GM13976 (cell line): Measurements from ENCODE around the gene WIZ.

Source experiments
- DNase-seq: peaks from one replicate; pipeline ENCODE4 v3.0.0; 2012; ENCODE audit warnings: low spot score
- in situ Hi-C: fragments of 300-500 bp; cut with MboI; formaldehyde crosslinking; loops from one replicate; pipeline ENCODE4 v1.12.0; 2022; ENCODE audit warnings: low sequenced_read_pairs, mixed read lengths, inconsistent platforms; ENCODE audit not compliant: unreplicated experiment
- TF ChIP-seq, protein P1 (sequence below): IDR thresholded peaks from 2 replicates; pipeline ENCODE4 v1.5.1; 2012; ENCODE audit warnings: borderline replicate concordance, mild to moderate bottlenecking; ENCODE audit not compliant: insufficient read depth; ENCODE audit errors: extremely low read depth, missing control alignments, control extremely low read depth

The WIZ gene

DNA sequence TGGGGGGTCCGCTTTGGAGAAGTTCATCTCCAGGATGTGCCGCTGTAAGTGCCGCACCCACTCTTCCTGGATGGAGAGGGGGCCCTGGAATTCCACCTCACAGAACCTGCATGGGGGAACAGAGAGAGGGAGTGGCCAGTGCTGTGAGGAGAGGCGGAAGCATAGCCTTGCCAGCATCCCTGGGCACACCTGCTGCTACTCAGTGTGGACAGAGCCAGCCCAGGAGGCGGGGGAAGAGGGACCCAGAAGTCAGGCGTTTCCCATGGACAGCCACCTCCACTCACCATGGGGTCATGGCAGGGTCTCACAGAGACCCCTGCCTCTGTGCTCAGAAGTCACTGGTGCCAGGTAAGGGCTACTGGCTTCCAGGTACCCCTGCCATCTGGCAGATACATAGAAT is 26.6 kb downstream of the WIZ start:
- TF ChIP-seq, protein P1, sequence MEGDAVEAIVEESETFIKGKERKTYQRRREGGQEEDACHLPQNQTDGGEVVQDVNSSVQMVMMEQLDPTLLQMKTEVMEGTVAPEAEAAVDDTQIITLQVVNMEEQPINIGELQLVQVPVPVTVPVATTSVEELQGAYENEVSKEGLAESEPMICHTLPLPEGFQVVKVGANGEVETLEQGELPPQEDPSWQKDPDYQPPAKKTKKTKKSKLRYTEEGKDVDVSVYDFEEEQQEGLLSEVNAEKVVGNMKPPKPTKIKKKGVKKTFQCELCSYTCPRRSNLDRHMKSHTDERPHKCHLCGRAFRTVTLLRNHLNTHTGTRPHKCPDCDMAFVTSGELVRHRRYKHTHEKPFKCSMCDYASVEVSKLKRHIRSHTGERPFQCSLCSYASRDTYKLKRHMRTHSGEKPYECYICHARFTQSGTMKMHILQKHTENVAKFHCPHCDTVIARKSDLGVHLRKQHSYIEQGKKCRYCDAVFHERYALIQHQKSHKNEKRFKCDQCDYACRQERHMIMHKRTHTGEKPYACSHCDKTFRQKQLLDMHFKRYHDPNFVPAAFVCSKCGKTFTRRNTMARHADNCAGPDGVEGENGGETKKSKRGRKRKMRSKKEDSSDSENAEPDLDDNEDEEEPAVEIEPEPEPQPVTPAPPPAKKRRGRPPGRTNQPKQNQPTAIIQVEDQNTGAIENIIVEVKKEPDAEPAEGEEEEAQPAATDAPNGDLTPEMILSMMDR = no peak
- no peak for DNase-seq
- in situ Hi-C loops = no loop called here

DNA sequence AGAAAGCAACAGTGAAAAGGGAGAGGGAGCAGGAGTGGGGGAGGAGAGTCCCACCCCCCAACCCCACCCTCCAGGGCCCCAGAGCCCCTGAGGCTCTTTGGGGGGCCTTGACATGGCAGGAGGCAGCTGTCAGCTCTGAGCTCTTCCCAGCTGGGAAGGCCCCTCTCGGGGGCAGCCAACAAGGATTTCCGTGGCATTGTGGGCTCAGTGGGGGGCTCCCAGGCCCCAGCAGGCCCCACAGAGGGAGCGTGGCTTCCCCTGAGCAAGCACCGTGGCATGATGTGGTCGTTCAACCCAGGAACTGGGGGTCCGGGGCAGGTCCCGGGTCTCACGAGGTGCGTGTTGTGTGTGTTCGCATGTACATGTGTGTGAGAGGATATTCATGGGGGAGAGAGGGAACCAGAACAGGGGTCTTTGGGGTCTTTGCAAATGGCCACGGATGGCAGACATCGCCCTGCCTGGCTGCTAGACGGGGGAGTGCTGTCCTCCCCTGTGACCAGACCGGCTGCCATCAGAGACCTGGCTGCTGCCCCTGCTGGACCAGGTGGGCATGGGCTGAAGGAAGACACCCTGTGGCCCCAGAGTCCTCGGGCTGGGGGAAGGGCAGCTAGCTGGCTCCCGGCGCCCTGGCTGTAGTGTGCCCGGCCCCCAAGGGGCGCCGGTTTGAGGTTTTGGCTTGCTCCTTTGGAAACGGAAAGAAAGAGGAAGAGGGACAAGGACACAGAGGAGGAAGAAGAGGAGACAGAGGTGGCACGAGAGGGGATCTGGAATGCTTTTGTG is 27.3 kb downstream of the WIZ start:
- DNase-seq = no peak
- in situ Hi-C loops = no loop called here
- TF ChIP-seq, protein P1 = no peak

DNA sequence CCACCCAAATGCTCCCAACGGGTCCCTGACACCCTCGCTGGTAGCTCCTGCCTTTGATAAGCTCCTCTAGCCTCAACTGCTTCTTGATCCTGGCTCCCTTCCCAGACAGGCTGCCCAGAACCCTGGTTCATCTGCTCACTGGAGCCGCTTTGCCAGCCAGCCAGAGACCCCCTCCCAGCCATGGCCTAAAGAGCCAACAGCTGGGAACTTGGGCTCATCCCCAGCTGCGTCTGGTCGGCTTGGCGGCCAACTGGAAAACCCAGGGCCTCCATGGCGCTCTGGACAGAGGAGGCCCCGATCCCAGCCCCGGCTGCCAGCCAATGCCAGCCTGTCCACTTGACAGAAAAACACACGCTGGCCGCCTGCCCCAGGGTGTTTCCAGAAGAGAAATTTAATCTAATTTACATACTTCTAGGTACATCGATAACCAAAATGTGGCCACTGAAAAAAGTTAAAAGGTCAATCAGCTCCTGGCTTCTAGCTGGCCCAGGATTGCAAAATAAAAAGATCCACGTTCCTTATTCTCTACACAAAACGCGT is 28.0 kb downstream of the WIZ start:
- DNase-seq = no peak
- in situ Hi-C loops = no loop called here
- TF ChIP-seq, protein P1 = no peak

DNA sequence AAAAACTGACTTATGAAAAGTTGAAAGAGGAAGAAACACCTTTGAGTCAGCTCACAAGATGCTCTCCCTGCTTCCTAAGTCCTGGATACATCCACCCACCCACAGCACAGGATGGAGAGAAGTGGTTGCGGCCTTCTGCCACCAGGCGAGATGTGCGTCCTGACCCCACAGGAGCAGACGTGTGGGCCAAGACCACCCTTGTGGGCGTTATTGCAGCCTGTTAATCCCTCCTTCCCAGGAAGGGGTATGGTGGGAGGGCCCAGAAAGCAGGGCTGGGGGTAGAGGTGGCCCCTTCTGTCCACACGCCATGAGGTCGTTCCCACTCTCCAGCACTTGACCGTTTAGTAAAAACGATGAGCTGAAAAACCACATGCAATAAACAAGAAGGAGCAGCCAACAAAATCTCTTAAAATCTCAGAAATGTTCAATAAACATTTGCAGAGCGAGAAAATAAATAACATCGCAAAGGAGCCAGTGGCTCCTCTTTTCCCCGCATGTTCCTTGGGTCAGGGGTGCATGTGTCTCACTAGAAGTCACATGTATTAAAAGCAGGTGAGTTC is 28.5 kb downstream of the WIZ start:
- DNase-seq = no peak
- TF ChIP-seq, protein P1 = no peak
- in situ Hi-C loops = no loop called here

DNA sequence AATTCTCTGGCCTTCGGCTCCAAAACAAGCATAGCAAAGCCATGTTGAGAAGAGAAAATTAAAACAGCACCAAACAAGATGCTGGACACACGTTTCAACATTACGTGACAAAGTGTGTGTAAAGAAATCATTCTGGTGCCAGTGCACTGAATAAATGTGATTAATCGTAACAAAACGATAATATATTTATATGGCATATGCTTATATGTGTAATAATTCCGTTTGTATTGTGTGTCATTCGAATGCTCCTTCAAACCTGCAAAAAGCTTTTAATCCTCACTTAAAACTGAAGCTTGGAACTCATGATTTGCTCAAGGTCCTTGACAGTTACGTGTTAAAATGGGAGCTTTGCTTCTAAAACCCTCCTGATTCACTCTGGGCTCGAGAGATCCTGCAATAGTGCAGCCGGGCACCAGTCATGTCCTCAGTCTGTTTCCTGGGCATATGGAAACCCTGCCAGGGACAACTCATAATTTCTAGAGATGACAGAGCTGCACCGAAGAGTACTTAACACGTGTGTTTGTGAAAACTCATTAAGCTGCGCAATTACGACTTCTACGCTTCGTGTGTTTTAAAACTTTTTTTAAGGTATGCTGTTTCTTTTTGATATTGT is 30.2 kb downstream of the WIZ start:
- DNase-seq = no peak
- TF ChIP-seq, protein P1 = no peak
- in situ Hi-C loops = no loop called here

DNA sequence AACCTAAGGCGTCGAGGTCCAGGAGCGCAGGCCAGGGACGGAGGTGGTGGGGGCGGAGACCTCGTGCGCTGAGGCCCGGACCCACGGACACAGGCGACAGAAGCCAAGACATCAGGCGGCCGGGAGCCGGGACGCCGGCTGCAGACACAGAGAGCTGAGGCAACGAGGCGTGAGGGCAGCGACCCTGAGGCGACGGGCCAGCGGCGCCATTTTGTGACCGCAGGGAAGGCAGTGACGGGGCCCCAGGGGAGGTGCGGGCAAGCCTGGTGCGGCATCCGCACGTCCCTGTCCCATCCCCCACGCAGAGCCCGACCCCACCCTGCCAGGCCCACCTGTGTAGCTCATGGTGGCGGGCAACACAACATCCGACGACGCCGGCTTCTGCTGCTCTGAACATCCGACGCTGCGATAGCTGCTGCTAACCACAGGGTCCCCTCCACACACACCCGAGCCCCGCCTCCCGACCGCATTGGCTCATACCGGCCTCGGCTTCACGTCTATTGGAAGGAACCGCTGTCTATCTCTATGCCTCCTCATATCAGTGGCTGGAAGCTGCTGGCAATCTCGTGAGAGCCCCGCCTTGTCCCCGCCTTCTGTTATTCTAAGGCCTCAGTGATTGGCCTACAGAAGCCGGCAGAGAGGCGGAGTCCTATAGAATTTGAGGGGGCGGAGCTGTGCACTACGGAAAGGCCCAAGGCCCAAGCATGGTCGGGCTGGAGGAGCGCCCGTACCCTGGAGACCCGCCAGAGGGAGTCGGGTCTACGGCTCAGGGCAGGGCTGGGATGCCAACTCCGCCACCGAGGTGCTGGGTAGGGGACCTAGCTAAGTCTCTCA is 31.0 kb downstream of the WIZ start, which contains the start of gene AKAP8L:
Gene AKAP8L, minus strand, starts transcription at position 410 of the 834 bp plus-strand sequence. Its CDS starts 65 bp downstream, at position 345.
- in situ Hi-C loops = no loop called here
- TF ChIP-seq, protein P1 = peak; percentile 77
- DNase-seq = peak; percentile 100
